SK-N-SH treated with all-trans-retinoic acid at 6 μM for 48 hours (cell line): ENCODE measurements around the gene RNASET2.

Source experiments
- ATAC-seq: fragments of 200-7000 bp; cut with Tn5 transposase; 3 replicates; pipeline ENCODE4 v1.9.1; 2020; ENCODE audit warnings: mild to moderate bottlenecking, moderate library complexity
- ARNTL ChIP-seq: fragments of 450-650 bp; formaldehyde crosslinking; IDR thresholded peaks from 2 replicates; pipeline ENCODE4 v1.5.0; 2020; ENCODE audit warnings: low read depth, mild to moderate bottlenecking, moderate library complexity, borderline replicate concordance
- BACH2 ChIP-seq: fragments of 250-450 bp; sonication (Bioruptor Pico); IDR thresholded peaks from 2 replicates; pipeline ENCODE4 v1.9.0; 2021; ENCODE audit warnings: mild to moderate bottlenecking, borderline replicate concordance
- CREB5 ChIP-seq: fragments of 250-450 bp; sonication (Bioruptor Pico); IDR thresholded peaks from 2 replicates; pipeline ENCODE4 v1.5.1; 2020; ENCODE audit warnings: low read depth, mild to moderate bottlenecking, moderate library complexity
- CSDC2 ChIP-seq: fragments of 250-450 bp; sonication (Bioruptor Pico); IDR thresholded peaks from 2 replicates; pipeline ENCODE4 v1.5.0; 2020; ENCODE audit warnings: mild to moderate bottlenecking, moderate library complexity
- CSRNP3 ChIP-seq: fragments of 250-450 bp; sonication (Bioruptor Pico); IDR thresholded peaks from 2 replicates; pipeline ENCODE4 v1.5.1; 2021; ENCODE audit warnings: mild to moderate bottlenecking, moderate library complexity
- ESRRG ChIP-seq: fragments of 250-450 bp; sonication (Bioruptor Pico); IDR thresholded peaks from 2 replicates; pipeline ENCODE4 v1.6.1; 2021; ENCODE audit warnings: mild to moderate bottlenecking
- GLIS3 ChIP-seq: fragments of 250-450 bp; sonication (Bioruptor Pico); IDR thresholded peaks from 2 replicates; pipeline ENCODE4 v1.5.0; 2020; ENCODE audit warnings: mild to moderate bottlenecking, moderate library complexity
- OSR1 ChIP-seq: fragments of 250-450 bp; sonication (Bioruptor Pico); IDR thresholded peaks from 2 replicates; pipeline ENCODE4 v1.8.0; 2022; ENCODE audit warnings: moderate library complexity, mild to moderate bottlenecking, inconsistent platforms
- PATZ1 ChIP-seq: fragments of 250-450 bp; sonication (Bioruptor Pico); IDR thresholded peaks from 2 replicates; pipeline ENCODE4 v1.8.0; 2020; ENCODE audit warnings: mild to moderate bottlenecking, moderate library complexity, borderline replicate concordance
- POU6F1 ChIP-seq: fragments of 250-450 bp; sonication (Bioruptor Pico); IDR thresholded peaks from 2 replicates; pipeline ENCODE4 v1.8.0; 2021; ENCODE audit warnings: low read depth, mild to moderate bottlenecking, moderate library complexity, borderline replicate concordance
- PPARA ChIP-seq: fragments of 250-450 bp; sonication (Bioruptor Pico); IDR thresholded peaks from 2 replicates; pipeline ENCODE4 v1.5.0; 2020; ENCODE audit warnings: mild to moderate bottlenecking, borderline replicate concordance
- RARB ChIP-seq: fragments of 250-450 bp; sonication (Bioruptor Pico); IDR thresholded peaks from 2 replicates; pipeline ENCODE4 v1.8.0; 2021; ENCODE audit warnings: mild to moderate bottlenecking, moderate library complexity
- SNAI2 ChIP-seq: fragments of 250-450 bp; sonication (Bioruptor Pico); IDR thresholded peaks from 2 replicates; pipeline ENCODE4 v1.5.0; 2020; ENCODE audit warnings: mild to moderate bottlenecking, moderate library complexity
- TOX ChIP-seq: fragments of 250-450 bp; sonication (Bioruptor Pico); IDR thresholded peaks from 2 replicates; pipeline ENCODE4 v1.8.0; 2021; ENCODE audit warnings: mild to moderate bottlenecking, moderate library complexity, borderline replicate concordance
- TSHZ2 ChIP-seq: fragments of 250-450 bp; sonication (Bioruptor Pico); IDR thresholded peaks from 2 replicates; pipeline ENCODE4 v1.5.0; 2020; ENCODE audit warnings: mild to moderate bottlenecking, moderate library complexity
- ZC3H10 ChIP-seq: fragments of 250-450 bp; sonication (Bioruptor Pico); IDR thresholded peaks from 2 replicates; pipeline ENCODE4 v1.5.1; 2021; ENCODE audit warnings: mild to moderate bottlenecking, moderate library complexity
- ZFP3 ChIP-seq: fragments of 250-450 bp; sonication (Bioruptor Pico); IDR thresholded peaks from 2 replicates; pipeline ENCODE4 v1.5.0; 2020; ENCODE audit warnings: mild to moderate bottlenecking, moderate library complexity
- ZFP30 ChIP-seq: fragments of 450-650 bp; formaldehyde crosslinking; IDR thresholded peaks from 2 replicates; pipeline ENCODE4 v1.5.0; 2022; ENCODE audit warnings: mild to moderate bottlenecking, moderate library complexity
- ZNF565 ChIP-seq: fragments of 450-650 bp; formaldehyde crosslinking; conservative IDR thresholded peaks from 2 replicates; pipeline ENCODE4 v1.5.0; 2020; ENCODE audit warnings: low read depth, mild to moderate bottlenecking, moderate library complexity
- ZNF70 ChIP-seq: fragments of 450-650 bp; formaldehyde crosslinking; IDR thresholded peaks from 2 replicates; pipeline ENCODE4 v1.5.0; 2020; ENCODE audit warnings: mild to moderate bottlenecking, moderate library complexity

Gene RNASET2

GRCh38 chr6:166966268-166966667, 9.9 kb upstream of the RNASET2 start (continued):
- TF ChIP-seq CSRNP3 (no peak), SNAI2 (CRISPR knock-in tag) (no peak), TSHZ2 (no peak), ZC3H10 (CRISPR knock-in tag) (no peak)
- TF ChIP-seq, all 23 proteins: peak for 0

- ATAC-seq, result no peak
- TF ChIP-seq CSRNP3 (no peak), BACH2 (no peak), ZC3H10 (CRISPR knock-in tag) (no peak), OSR1 (no peak), ESRRG (CRISPR knock-in tag) (no peak), TOX (CRISPR knock-in tag) (no peak), CREB5 (CRISPR knock-in tag) (no peak), ARNTL (CRISPR knock-in tag) (no peak), GLIS3 (CRISPR knock-in tag) (no peak), POU6F1 (CRISPR knock-in tag) (no peak), PPARA (CRISPR knock-in tag) (no peak), RARB (CRISPR knock-in tag) (no peak), CSDC2 (no peak), ZFP30 (CRISPR knock-in tag) (no peak), PATZ1 (no peak), ZNF70 (CRISPR knock-in tag) (no peak), TSHZ2 (no peak), ZFP3 (CRISPR knock-in tag) (no peak), ZNF565 (CRISPR knock-in tag) (no peak)
These were observed 4.2 kb upstream of the RNASET2 start for GRCh38 chr6:166960609-166960978.
